H1 (cell line): ENCODE results near the gene TAS2R30.
"Not testable (repeated sequence)": the region's sequence is repeated elsewhere in the genome, so short reads cannot be mapped to it uniquely, and the experiment has no call there.

Experiments used
- ATF3 ChIP-seq: IDR thresholded peaks from 2 replicates; pipeline ENCODE4 v1.6.1; 2011; ENCODE audit warnings: low read depth, mild to moderate bottlenecking, low read length; ENCODE audit not compliant: insufficient read depth
- CTCF ChIP-seq, 3 experiments: IDR thresholded peaks; 1 replicate in 2 of 3; 2 replicates in 1 of 3; pipeline versions ENCODE4 v1.5.1 to v1.6.1; 2011; ENCODE audit warnings: low read length in 3 of 3, mild to moderate bottlenecking in 3 of 3, inconsistent platforms in 2 of 3, low read depth in 1 of 3, moderate library complexity in 1 of 3; ENCODE audit not compliant: insufficient read depth in 1 of 3; ENCODE audit errors: control extremely low read depth in 1 of 3
- EZH2 ChIP-seq: fragments of 200-600 bp; sonication (generic); IDR thresholded peaks from 2 replicates; pipeline ENCODE4 v1.7.1; 2012; ENCODE audit warnings: low read depth, mild to moderate bottlenecking, moderate library complexity, low read length, inconsistent platforms; ENCODE audit not compliant: severe bottlenecking
- GABPA ChIP-seq: IDR thresholded peaks from 2 replicates; pipeline ENCODE4 v1.6.1; 2011; ENCODE audit warnings: mild to moderate bottlenecking, low read length, moderate library complexity, borderline replicate concordance; ENCODE audit not compliant: insufficient read depth
- JUND ChIP-seq: IDR thresholded peaks from 2 replicates; pipeline ENCODE4 v1.6.1; 2011; ENCODE audit warnings: mild to moderate bottlenecking, improper control_type of control experiment, low read length
- KDM1A ChIP-seq: fragments of 200-600, 300-600 bp; sonication (generic); IDR thresholded peaks from 2 replicates; pipeline ENCODE4 v1.7.1; 2016; ENCODE audit warnings: mild to moderate bottlenecking, low read length, borderline replicate concordance
- POLR2A ChIP-seq, 2 experiments: IDR thresholded peaks; 1 replicate in 1 of 2; 2 replicates in 1 of 2; pipeline ENCODE4 v1.6.1; 2011; ENCODE audit warnings: low read depth in 2 of 2, low read length in 2 of 2, mild to moderate bottlenecking in 2 of 2; ENCODE audit errors: control extremely low read depth in 1 of 2
- POLR2AphosphoS5 ChIP-seq: IDR thresholded peaks from 2 replicates; pipeline ENCODE4 v1.6.1; 2011; ENCODE audit warnings: low read depth, low read length
- RBBP5 ChIP-seq: IDR thresholded peaks from 2 replicates; pipeline ENCODE4 v1.7.1; 2012; ENCODE audit warnings: low read depth, mild to moderate bottlenecking, inconsistent platforms, low read length, moderate library complexity, borderline replicate concordance
- SIX5 ChIP-seq: IDR thresholded peaks from 2 replicates; pipeline ENCODE4 v1.6.1; 2011; ENCODE audit warnings: mild to moderate bottlenecking, low read depth, low read length
- SP1 ChIP-seq: IDR thresholded peaks from 2 replicates; pipeline ENCODE4 v1.6.1; 2011; ENCODE audit warnings: low read depth, low read length
- TCF12 ChIP-seq: IDR thresholded peaks from 2 replicates; pipeline ENCODE4 v1.6.1; 2011; ENCODE audit warnings: low read depth, mild to moderate bottlenecking, low read length

GRCh38 chr12:11094910-11095309 is 39.5 kb downstream of the TAS2R30 start:
- not testable (repeated sequence) for TF ChIP-seq CTCF (IDR thresholded peaks at IDR 0.05; ENCODE audit: control extremely low read depth in 1 of 3, insufficient read depth in 1 of 3, low read depth in 1 of 3, low read length in 3 of 3); JUND; EZH2; ATF3; TCF12; GABPA; SIX5; KDM1A; POLR2AphosphoS5; POLR2A (IDR thresholded peaks at IDR 0.05; ENCODE audit: control extremely low read depth in 1 of 2, low read depth in 2 of 2, low read length in 2 of 2); SP1; RBBP5
